IPS DF 4.7 (cell line): ENCODE results near the gene CNKSR3.

Experiments
- DNase-seq: peaks from one replicate; pipeline ENCODE4 v3.0.0-alpha.2; 2013; ENCODE audit warnings: low spot score; ENCODE audit errors: extremely low read depth

The CNKSR3 gene

GRCh38 chr6:154352898-154353585, 157.4 kb downstream of the CNKSR3 start:
- no peak for DNase-seq

- DNase-seq: no peak
These were observed 160.2 kb downstream of the CNKSR3 start for GRCh38 chr6:154350293-154350692.

GRCh38 chr6:154347981-154348380, 162.5 kb downstream of the CNKSR3 start:
- no peak for DNase-seq

GRCh38 chr6:154345811-154346210, 164.7 kb downstream of the CNKSR3 start:
- no peak for DNase-seq

GRCh38 chr6:154343473-154344308, 166.8 kb downstream of the CNKSR3 start:
- DNase-seq: peak; percentile 91

- DNase-seq: no peak
These were observed 168.6 kb downstream of the CNKSR3 start for GRCh38 chr6:154341871-154342270.

- no peak for DNase-seq
These were observed 169.1 kb downstream of the CNKSR3 start for GRCh38 chr6:154341336-154341735.
